ENCODE data around the gene HLA-F. TPM values are rescaled to one million over a fixed set of nuclear protein-coding genes. Genes with fewer than 3 reads are reported as not detected.

The HLA-F gene
- total RNA-seq, 1 experiment from 2014 or later, result 7.6 TPM

DNA sequence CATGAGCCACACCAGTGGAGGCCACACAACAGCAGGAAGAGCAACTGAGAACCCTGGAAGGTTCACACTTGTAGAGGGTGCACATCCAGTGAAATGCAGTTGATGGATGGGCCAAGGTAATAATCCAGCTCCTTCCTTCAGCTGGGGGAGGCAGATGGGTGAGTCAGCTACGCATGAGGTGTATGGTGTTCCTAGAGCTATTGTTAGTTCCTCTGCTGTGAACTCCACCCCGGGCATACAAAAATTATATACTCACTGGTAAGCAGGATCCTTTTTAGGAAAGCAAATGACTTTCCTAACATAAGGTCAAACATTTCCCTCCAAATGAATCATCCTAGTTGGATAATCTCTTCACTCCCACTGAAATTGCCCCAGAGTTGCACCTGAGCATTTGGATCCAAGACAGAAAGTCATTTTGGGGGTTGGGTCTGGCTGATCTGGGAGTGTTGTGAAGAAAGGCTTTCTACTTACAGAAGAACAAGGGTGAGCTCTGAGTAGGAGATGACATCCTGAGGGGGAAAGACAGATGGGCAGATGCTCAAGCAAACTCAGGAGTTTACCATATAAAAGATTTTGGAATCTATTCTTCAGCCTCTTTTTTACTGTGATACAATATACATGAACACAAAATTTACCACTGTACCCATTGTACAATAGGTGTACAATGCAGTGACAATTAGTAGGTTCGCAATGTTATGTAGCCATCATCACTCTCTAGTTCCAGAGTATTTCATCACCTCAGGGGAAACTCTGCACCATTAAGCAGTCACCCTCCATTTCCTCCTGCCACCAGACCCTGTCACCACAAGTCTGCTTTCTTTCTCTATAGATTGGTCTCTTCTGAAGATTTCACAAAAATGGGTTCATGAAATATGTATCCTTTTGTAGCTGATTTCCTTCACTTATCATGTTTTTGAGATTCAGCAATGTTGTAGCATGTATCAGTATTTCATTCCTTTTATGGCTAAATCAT is 11.1 kb downstream of the HLA-F start:
- intact Hi-C loops (cut with micrococcal nuclease; ENCODE audit: unreplicated experiment), result no loop called here
- no peak for TF ChIP-seq EZH2 (IDR thresholded peaks at IDR 0.05; ENCODE audit: low read depth)
- TF ChIP-seq CTCF (conservative IDR thresholded peaks at IDR 0.05), result no peak
- no peak overlapping the region for H2AFZ ChIP-seq
- peak in 1 of 2 experiments; percentile 25 for DNase-seq
- CTCF ChIA-PET, result interaction anchor here (0.6 kb wide), 1 partner anchor 101 kb away, joined by 3 read pairs; no protein-coding TSS in a partner anchor
- H3K4me1 ChIP-seq (replicated peaks; ENCODE audit: insufficient read depth), result no peaks in the 10 kb centered on the region
- H3K36me3 ChIP-seq (ENCODE audit: low read depth), result no peaks in the 10 kb centered on the region
- H3K4me3 ChIP-seq, result no peak overlapping the region
- H3K9me2 ChIP-seq (ENCODE audit: insufficient read depth), result no peaks in the 10 kb centered on the region
- no peaks in the 10 kb centered on the region for H3K27me3 ChIP-seq (ENCODE audit: insufficient read depth, low read depth)
- BruUV-seq (replicated peaks), result no TSS peak
- POLR2A ChIA-PET (ENCODE audit: unreplicated experiment), result interaction anchor here (0.6 kb wide), 1 partner anchor 232 kb away, joined by 3 read pairs; no protein-coding TSS in a partner anchor
- H3K27ac ChIP-seq, result no peak overlapping the region
- no peaks in the 10 kb centered on the region for H3K9me3 ChIP-seq (ENCODE audit: insufficient read depth, low read depth)
- no peak overlapping the region for H3K4me2 ChIP-seq
- peaks cover 4% of the 10 kb centered on the region; the same call in 1 of the 2 replicates for H4K20me1 ChIP-seq (ENCODE audit: insufficient read depth)
- no peaks in the 10 kb centered on the region for H3F3A ChIP-seq (ENCODE audit: insufficient read depth, low read depth)
- no peaks in the 10 kb centered on the region for H3K79me2 ChIP-seq (ENCODE audit: low read depth)

- H3K36me3 ChIP-seq (ENCODE audit: low read depth), result no peaks in the 10 kb centered on the region
These were observed 13.3 kb downstream of the HLA-F start for GRCh38 chr6:29736563-29736962.

More at GRCh38 chr6:29736563-29736962, 13.3 kb downstream of the HLA-F start:
- Histone ChIP-seq H3K27ac (no peak overlapping the region), H3K4me2 (no peak overlapping the region), H3K79me2 (ENCODE audit: low read depth) (no peaks in the 10 kb centered on the region), H3K9me3 (ENCODE audit: insufficient read depth, low read depth) (no peaks in the 10 kb centered on the region), H3K4me1 (replicated peaks; ENCODE audit: insufficient read depth) (no peaks in the 10 kb centered on the region), H4K20me1 (ENCODE audit: insufficient read depth) (peaks cover 4% of the 10 kb centered on the region; the same call in 1 of the 2 replicates), H3F3A (ENCODE audit: insufficient read depth, low read depth) (no peaks in the 10 kb centered on the region), H3K4me3 (no peak overlapping the region), H3K27me3 (ENCODE audit: insufficient read depth, low read depth) (no peaks in the 10 kb centered on the region), H2AFZ (no peak overlapping the region), H3K9me2 (ENCODE audit: insufficient read depth) (no peaks in the 10 kb centered on the region)
- ChIA-PET POLR2A (ENCODE audit: unreplicated experiment) (interaction anchor here (0.6 kb wide), 1 partner anchor 211 kb away, joined by 9 read pairs; no protein-coding TSS in a partner anchor), CTCF (interaction anchor here (1.1 kb wide), 1 partner anchor 89 kb away, joined by 5 read pairs; no protein-coding TSS in a partner anchor)
- no TSS peak for BruUV-seq (replicated peaks)
- no peak for DNase-seq
- TF ChIP-seq EZH2 (IDR thresholded peaks at IDR 0.05; ENCODE audit: low read depth) (no peak), CTCF (conservative IDR thresholded peaks at IDR 0.05) (no peak)
- intact Hi-C loops (cut with micrococcal nuclease; ENCODE audit: unreplicated experiment), result no loop called here
